Activated naive CD8-positive, alpha-beta T cell treated with anti-CD3 and anti-CD28 coated beads, Interleukin-2, amount 50 U/mL, for 24 hours (primary cell): ENCODE data around the gene NDUFB7.
A peak's percentile ranks its signal among the peaks of the same experiment; 100 is the strongest.
"Not testable (repeated sequence)": the region's sequence is repeated elsewhere in the genome, so short reads cannot be mapped to it uniquely, and the experiment has no call there.

Experiments
- ATAC-seq: fragments of 150-1000 bp; cut with Tn5 transposase; one replicate; pipeline ENCODE4 v1.10.0; 2021
- DNase-seq: peaks from one replicate; pipeline ENCODE4 v3.0.0; 2021
- H3K27ac Mint-ChIP-seq: one replicate; pipeline ENCODE4 v1.8.0; 2021; ENCODE audit warnings: mild to moderate bottlenecking, mixed read lengths
- H3K27me3 Mint-ChIP-seq: one replicate; pipeline ENCODE4 v1.8.0; 2021; ENCODE audit warnings: mixed read lengths
- H3K36me3 Mint-ChIP-seq: one replicate; pipeline ENCODE4 v1.8.0; 2021; ENCODE audit warnings: low read depth, mixed read lengths
- H3K4me1 Mint-ChIP-seq: one replicate; pipeline ENCODE4 v1.8.0; 2021; ENCODE audit warnings: mixed read lengths
- H3K4me3 Mint-ChIP-seq: one replicate; pipeline ENCODE4 v1.8.0; 2021; ENCODE audit warnings: mild to moderate bottlenecking, moderate library complexity, mixed read lengths
- H3K9me3 Mint-ChIP-seq: one replicate; pipeline ENCODE4 v1.8.0; 2021; ENCODE audit warnings: mixed read lengths

NDUFB7 gene

DNA sequence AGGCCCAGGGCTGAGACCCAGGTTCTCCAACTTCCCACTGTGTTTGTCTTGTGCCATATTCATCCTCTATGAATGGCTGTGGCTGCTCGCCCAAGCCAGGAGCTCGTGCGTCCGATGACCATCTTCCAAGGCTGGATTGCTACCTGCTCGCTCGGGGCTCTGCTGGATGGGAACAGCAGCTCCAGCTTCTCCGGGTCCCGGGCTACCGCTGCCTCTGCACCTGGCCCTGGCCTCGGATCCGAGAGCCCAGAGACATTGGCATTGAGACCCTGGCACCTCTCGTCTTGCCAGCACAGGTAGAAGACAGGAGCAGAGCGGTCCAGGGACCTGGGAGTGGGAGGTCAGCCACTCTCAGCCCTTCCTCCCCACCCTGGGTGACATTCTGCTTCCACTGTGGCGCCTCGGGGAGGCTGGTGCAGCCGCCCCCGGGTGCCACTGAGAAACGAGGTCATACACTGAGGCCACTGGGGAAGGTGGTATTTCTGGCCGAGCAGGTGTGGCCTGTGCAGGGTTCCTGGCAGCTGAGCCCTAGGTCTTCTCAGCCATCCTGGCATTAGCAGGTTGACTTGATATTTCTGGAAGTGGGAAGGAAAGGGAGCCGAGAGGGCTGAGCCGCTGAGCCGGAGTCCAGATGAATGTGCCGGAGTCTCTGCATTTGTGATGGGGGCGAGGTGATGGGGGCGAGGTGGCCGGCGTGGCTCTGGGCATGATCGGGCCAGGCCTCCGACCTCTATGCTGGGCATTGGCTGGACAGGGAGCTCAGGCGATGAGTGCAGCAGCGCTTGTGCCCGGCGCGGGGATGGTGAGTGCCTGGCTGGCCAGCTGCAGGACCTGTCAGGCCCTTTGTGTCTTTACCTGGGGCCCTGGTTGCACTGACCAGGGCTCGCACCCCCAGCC, 18.6 kb downstream of the NDUFB7 start:
- Mint-ChIP-seq H3K4me3 (no peak overlapping the region), H3K4me1 (peaks cover 55% of the 10 kb centered on the region), H3K36me3 (peaks cover 4% of the 10 kb centered on the region), H3K27me3 (no peaks in the 10 kb centered on the region), H3K27ac (no peak overlapping the region), H3K9me3 (no peaks in the 10 kb centered on the region)
- no peak for DNase-seq
- no peak for ATAC-seq

DNA sequence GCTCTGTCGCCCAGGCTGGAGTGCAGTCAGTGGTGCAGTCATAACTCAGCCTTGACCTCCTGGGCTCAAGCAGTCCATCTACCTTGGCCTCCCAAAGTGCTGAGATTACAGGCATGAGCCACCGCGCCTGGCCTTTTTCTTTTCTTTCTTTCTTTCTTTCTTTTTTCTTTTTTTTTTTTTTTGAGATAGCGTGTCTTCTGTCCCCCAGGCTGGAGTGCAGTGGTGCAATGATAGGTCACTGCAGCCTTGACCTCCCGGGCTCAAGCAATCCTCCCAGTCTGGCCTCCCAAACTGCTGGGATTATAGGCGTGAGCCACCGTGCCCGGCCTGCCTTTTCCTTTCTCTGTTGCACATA, 19.9 kb downstream of the NDUFB7 start:
- peak overlapping the region; percentile 54 for H3K27ac Mint-ChIP-seq
- H3K36me3 Mint-ChIP-seq, H3K4me3 Mint-ChIP-seq, H3K9me3 Mint-ChIP-seq, DNase-seq, ATAC-seq, H3K27me3 Mint-ChIP-seq: not testable (repeated sequence)
- peaks cover 53% of the 10 kb centered on the region for H3K4me1 Mint-ChIP-seq

DNA sequence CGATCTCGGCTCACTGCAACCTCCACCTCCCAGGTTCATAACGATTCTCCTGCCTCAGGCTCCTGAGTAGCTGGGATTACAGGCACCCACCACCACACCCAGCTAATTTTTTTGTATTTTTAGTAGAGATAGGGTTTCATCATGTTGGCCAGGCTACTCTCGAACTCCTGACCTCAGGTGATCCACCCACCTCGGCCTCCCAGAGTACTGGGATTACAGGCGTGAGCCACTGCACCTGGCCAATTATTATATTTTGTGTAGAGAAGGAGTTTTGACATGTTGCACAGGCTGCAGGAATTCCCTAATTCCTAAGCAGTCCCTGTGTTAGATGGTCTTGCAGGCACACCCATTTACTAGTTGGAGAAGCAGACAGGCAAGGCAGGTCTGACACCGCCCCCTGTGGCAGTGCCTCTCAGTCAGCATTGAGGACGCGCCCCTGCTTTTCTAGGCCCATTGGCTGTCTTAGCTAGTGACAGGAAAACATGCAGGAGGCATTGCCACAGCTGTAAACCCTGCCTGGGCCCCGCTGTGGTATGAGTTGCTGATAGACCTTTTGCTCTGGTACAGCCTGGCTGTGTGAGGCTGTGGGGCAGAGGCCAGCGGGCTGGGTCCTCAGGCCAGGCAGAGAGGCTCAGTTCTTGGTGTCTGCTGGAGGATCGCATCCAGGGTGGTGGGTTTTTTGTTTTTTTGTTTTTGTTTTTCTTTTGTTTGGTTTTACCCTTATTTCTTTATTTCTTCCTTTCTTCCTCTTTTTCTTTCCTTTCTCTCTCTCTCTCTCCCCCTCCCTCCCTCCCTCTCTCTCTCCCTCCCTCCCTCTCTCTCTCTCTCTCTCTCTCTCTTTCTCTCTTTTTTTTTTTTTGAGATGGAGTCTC, 20.5 kb downstream of the NDUFB7 start:
- H3K27me3 Mint-ChIP-seq, H3K36me3 Mint-ChIP-seq, H3K9me3 Mint-ChIP-seq, H3K4me3 Mint-ChIP-seq: not testable (repeated sequence)
- peak overlapping the region; percentile 54 for H3K27ac Mint-ChIP-seq
- DNase-seq (peak; percentile 66), ATAC-seq (peak; percentile 97)
- H3K4me1 Mint-ChIP-seq, result peaks cover 48% of the 10 kb centered on the region

DNA sequence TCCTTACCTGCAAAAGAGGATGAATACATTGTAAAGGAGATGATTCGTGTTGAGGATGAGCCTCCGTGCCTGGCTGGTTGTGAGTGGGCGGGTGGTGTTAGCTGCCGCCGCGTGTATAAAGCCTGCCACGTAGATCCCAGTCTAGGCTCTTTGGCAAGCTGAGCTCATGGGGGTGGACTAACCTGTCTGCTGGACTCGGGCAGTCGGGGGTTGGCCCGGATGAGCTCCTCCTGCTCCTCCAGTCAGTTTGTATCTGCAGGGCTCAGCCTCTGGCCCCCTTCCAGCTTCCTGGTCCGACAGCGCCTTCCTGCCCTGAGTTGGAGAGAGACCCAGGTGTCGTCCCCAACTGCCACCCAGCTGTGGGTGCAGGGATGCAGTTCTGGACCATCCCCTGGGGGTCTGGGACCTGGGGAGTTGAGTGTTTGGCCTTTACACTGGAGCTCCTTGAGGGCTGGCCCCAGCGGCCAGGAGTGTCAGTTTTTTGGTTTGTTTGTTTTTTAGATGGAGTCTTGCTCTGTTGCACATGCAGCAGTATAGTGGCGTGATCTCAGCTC, 21.6 kb downstream of the NDUFB7 start:
- no peaks in the 10 kb centered on the region for H3K9me3 Mint-ChIP-seq
- H3K4me3 Mint-ChIP-seq, result no peak overlapping the region
- ATAC-seq, result no peak
- no peak for DNase-seq
- peaks cover 4% of the 10 kb centered on the region for H3K36me3 Mint-ChIP-seq
- no peaks in the 10 kb centered on the region for H3K27me3 Mint-ChIP-seq
- peaks cover 42% of the 10 kb centered on the region for H3K4me1 Mint-ChIP-seq
- peak overlapping the region; percentile 56 for H3K27ac Mint-ChIP-seq

DNA sequence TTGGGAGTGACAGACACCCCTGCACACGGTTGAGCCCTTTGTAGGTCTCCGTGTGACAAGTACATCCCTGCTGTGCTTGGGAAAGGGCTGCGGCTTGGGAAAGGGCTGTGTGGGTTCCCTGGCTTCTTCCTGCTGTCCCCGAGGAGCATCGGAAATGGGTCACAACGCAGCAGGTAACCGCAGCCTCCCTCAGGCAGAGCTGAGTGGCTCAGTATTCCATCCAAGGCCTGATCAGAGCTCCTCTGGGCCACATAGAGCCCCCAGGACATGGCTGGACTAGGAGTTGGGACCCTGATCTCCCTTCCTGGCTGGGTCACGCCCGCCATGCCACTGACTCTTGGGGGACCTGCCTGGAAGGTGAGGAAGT, 26.2 kb downstream of the NDUFB7 start:
- no peak for ATAC-seq
- Mint-ChIP-seq H3K27ac (no peak overlapping the region), H3K4me3 (no peak overlapping the region)

DNA sequence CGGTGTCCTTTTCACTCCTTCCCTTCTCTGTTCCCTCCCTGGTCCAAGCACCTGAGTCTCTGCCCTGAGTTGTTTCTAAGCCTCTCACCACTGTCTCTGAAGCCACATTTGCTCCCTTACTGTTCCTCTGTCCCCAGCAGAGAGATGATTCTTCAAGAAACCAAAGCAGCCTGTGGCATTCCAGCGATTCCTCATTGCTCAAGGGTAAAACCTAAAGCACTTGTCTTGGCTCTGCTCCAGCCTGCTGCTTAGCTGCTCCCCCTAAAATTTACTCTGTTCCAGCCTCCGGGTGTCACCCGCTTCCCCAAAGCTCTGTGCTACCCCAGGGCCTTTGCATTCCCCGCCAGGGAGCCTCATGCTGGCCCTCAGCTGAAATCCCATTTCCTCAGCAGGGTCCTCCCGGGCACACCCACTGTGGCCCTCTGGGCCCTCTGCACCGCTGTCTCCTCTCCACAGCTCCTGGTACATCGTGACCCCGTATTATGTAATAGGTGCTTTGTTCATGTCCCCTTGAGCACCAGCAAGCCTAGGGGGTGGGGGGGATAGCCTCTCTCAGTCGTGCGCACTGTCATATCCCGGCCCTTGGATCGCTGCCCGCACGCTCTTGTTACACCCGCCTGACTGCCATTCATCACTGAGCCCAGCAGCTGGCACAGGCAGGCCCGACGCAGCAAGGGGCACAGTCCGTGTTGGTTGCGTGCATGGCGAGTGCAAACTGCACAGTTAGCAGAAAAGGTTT, 26.7 kb downstream of the NDUFB7 start:
- H3K4me1 Mint-ChIP-seq, result peaks cover 15% of the 10 kb centered on the region
- H3K27ac Mint-ChIP-seq, result no peak overlapping the region
- no peak for DNase-seq
- H3K36me3 Mint-ChIP-seq, result peaks cover 7% of the 10 kb centered on the region
- no peaks in the 10 kb centered on the region for H3K27me3 Mint-ChIP-seq
- no peak overlapping the region for H3K4me3 Mint-ChIP-seq
- no peaks in the 10 kb centered on the region for H3K9me3 Mint-ChIP-seq
- ATAC-seq, result no peak

More for the DNA sequence above, 26.2 kb downstream of the NDUFB7 start:
- no peaks in the 10 kb centered on the region for H3K9me3 Mint-ChIP-seq
- H3K36me3 Mint-ChIP-seq, result peaks cover 7% of the 10 kb centered on the region
- no peaks in the 10 kb centered on the region for H3K27me3 Mint-ChIP-seq
- peaks cover 20% of the 10 kb centered on the region for H3K4me1 Mint-ChIP-seq
- DNase-seq, result no peak

DNA sequence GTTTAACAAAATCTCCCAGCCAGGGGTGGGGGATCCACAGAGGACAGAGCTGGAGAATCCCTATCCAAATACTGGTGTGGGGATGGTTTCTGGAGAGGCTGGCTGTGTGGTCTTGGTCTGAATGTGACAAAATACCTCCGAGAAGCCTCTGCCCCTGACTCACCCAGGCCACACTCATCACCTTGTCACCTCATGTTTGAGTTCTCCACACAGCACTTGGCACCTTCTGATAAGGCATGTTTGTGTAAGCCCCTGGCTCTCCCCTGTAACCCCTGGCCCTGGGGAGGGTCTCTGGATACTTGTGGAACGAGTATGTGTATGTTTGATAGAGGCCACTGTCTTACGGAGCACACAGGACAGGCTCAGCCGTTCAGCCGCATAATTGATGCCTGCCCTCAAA, 27.8 kb downstream of the NDUFB7 start:
- no peak for DNase-seq
- Mint-ChIP-seq H3K4me1 (peaks cover 16% of the 10 kb centered on the region), H3K27me3 (no peaks in the 10 kb centered on the region), H3K27ac (no peak overlapping the region), H3K4me3 (no peak overlapping the region), H3K9me3 (no peaks in the 10 kb centered on the region), H3K36me3 (peaks cover 5% of the 10 kb centered on the region)
- ATAC-seq, result peak; percentile 60

DNA sequence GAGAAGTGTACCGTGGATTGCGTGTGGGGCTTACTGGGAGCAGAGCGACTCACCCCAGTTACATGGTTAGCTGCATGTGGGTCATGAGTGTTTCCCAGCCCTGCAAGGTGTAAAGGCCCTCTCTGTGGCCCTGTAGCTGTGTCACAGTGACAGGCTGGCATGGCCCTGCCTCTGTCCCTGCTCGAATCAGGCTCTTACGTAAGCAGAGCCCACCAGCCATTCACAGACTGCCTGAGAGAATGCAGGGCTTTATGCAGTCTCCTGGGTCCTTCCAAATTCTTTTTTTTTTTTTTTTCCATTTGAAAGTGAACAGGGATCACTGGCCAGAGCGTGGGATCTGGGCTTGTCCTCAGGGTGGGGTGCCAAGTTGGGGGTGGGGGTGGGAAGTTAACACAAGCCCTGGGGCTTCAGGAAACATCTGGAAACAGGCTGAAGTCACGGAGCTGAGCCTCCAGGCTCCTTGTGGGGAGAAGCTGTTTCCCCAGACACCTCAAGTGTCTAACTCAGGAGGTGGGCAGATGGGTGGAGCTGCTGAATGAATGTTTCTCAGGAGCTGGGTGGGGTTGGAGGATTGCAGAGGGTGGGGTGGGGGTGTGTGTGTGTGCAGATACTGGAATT, 29.0 kb downstream of the NDUFB7 start:
- DNase-seq (no peak), ATAC-seq (no peak)
- H3K9me3 Mint-ChIP-seq, result no peaks in the 10 kb centered on the region

DNA sequence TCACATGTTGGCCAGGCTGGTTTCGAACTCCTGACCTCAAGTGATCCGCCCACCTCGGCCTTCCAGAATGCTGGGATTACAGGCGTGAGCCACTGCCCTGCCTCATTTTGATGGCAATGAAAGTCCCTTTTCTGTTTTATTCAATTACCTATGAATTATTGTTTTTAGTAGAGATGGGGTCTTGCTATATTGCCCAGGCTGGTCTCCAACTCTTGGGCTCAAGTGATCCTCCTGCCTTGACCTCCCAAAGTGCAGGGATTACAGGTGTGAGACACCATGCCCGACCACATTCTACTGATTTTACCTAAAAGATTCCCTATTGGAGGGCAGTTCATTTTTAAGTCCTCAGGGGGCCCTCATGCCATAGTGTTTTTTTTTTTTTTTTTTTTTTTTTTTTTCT, 29.9 kb downstream of the NDUFB7 start:
- not testable (repeated sequence) for H3K4me3 Mint-ChIP-seq, H3K36me3 Mint-ChIP-seq, H3K27me3 Mint-ChIP-seq, H3K9me3 Mint-ChIP-seq, H3K27ac Mint-ChIP-seq, ATAC-seq, DNase-seq
- H3K4me1 Mint-ChIP-seq, result peaks cover 19% of the 10 kb centered on the region

More for the DNA sequence above, 29.0 kb downstream of the NDUFB7 start:
- H3K27me3 Mint-ChIP-seq, result no peaks in the 10 kb centered on the region
- peaks cover 19% of the 10 kb centered on the region for H3K4me1 Mint-ChIP-seq
- peaks cover 2% of the 10 kb centered on the region for H3K36me3 Mint-ChIP-seq
- no peak overlapping the region for H3K4me3 Mint-ChIP-seq
- no peak overlapping the region for H3K27ac Mint-ChIP-seq

DNA sequence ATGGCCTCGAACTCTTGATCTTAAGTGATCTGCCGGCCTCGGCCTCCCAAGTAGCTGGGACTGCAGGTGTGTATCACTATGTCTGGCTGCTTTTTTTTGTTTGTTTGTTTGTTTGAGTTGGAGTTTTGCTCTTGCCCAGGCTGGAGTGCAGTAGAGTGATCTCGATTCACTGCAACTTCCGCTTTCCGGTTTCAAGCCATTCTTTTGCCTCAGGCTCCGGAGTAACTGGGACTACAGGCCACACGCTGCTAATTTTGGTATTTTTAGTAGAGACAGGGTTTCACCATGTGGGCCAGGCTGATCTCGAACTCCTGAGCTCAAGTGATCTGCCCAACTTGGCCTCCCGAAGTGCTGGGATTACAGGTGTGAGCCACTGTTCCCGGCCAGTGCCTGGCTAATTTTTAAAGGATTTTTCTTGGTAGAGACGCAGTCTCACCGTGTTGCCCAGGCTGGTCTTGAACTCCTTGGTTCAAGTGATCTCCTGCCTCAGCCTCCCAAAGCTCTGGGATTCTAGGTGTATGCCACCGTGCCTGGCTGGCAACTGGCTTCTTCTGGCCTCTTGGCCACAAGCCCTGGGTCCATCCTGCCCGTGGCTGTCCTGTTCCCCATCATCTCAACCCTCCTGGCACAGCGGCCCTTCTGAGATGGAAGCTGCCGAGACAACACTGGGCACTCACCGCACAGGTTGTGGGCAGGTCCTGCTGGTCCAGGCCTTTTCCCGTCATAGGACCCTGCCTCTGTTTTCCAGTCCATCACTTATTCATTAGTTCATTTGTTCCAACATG, 30.9 kb downstream of the NDUFB7 start:
- H3K36me3 Mint-ChIP-seq, result peaks cover 2% of the 10 kb centered on the region
- peaks cover 27% of the 10 kb centered on the region for H3K4me1 Mint-ChIP-seq
- DNase-seq (no peak), ATAC-seq (no peak)
- no peak overlapping the region for H3K4me3 Mint-ChIP-seq
- no peaks in the 10 kb centered on the region for H3K27me3 Mint-ChIP-seq
- H3K9me3 Mint-ChIP-seq, result no peaks in the 10 kb centered on the region
- H3K27ac Mint-ChIP-seq, result no peak overlapping the region

DNA sequence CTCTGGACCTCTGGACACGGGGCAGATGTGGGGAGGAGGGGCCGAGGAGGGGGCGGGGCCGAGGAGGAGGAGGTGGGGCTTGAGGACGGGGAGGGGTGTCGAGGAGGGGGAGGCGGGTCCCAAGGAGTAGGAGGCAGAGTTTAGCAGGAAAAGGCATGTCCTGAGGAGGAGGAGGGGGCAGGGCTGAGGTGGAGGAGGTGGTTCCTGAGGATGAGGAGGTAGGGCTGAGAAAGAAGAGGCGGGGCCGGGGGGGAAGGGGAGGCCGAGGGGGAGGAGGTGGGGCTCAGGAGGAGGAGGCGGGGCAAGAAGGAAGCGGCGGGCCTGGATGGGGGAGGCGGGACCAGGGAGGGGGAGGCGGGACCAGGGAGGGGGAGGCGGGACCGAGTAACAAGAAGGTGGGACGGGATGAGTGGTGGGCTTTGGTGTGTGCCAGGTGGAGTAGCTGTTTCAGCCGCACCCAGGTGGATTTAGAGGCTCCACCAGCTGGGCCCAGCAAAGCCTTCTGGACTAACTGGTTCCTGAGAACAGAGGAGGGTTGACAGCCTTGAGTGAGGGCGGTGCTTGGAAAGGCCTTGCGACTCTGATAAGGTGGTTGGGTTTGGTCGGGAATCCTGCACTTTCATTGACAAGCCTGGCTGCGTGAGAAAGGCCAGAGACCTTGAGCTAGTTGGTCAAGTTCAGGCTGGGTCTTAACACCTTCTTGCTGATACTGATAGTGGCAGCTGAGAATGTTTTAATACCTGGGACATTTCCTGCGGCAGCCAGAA, 34.8 kb downstream of the NDUFB7 start:
- Mint-ChIP-seq H3K36me3 (no peaks in the 10 kb centered on the region), H3K27me3 (no peaks in the 10 kb centered on the region), H3K9me3 (no peaks in the 10 kb centered on the region), H3K27ac (no peak overlapping the region), H3K4me1 (peaks cover 34% of the 10 kb centered on the region), H3K4me3 (no peak overlapping the region)
- ATAC-seq (peak; percentile 7), DNase-seq (peak; percentile 46)

DNA sequence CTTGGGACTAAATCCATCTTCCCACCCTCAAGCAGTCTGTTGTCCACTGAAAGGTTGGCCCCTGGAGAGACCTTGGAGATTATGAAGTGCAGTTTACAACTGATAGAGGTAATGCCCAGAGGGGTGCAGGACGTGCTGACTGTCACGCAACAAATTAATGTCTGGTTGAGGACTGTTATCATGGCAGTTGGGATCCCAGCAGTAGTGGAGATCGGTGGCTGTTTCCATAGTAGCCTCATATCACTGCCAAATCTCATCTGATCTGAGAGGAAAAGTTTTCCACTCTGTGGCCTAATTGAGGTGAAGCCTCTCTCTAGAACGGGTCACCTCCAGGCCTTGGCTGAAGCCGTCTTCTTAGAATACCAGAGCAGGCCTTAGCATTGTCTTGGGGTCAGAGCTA, 38.4 kb downstream of the NDUFB7 start:
- Mint-ChIP-seq H3K4me3 (no peak overlapping the region), H3K4me1 (peaks cover 49% of the 10 kb centered on the region)

DNA sequence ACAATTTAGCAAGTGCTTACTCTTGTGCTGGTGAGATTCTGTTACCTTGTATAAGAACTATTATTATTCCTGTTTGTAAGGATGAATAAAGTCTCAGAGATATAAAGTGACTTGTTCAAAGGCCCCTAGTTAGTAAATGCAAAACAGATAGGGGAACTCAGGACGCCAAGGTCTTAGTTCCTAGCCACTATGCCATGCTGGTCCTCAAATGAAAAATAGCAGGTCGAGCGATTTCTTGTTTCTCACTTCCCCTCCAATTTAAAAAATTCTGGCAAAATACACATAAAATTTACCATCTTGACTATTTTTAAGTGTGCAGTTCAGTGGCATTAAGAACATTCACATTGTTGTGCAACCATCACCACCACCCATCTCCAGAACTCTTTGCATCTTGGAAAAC, 41.4 kb downstream of the NDUFB7 start:
- Mint-ChIP-seq H3K27ac (peak overlapping the region; percentile 55), H3K4me1 (peaks cover 36% of the 10 kb centered on the region), H3K4me3 (peak overlapping the region; percentile 92), H3K36me3 (no peaks in the 10 kb centered on the region), H3K27me3 (no peaks in the 10 kb centered on the region), H3K9me3 (no peaks in the 10 kb centered on the region)
- no peak for ATAC-seq
- DNase-seq, result no peak

More for the DNA sequence above, 38.4 kb downstream of the NDUFB7 start:
- Mint-ChIP-seq H3K9me3 (no peaks in the 10 kb centered on the region), H3K27ac (no peak overlapping the region), H3K36me3 (no peaks in the 10 kb centered on the region), H3K27me3 (no peaks in the 10 kb centered on the region)
- ATAC-seq (no peak), DNase-seq (no peak)
